GM19023 (cell line): ENCODE measurements around the gene TRIM66.

ENCODE experiments used
- ATAC-seq: cut with Tn5 transposase; IDR thresholded peaks from one replicate; pipeline ENCODE4 v1.9.1; 2021; ENCODE audit warnings: mild to moderate bottlenecking, moderate library complexity; ENCODE audit not compliant: unreplicated experiment

TRIM66 gene

DNA sequence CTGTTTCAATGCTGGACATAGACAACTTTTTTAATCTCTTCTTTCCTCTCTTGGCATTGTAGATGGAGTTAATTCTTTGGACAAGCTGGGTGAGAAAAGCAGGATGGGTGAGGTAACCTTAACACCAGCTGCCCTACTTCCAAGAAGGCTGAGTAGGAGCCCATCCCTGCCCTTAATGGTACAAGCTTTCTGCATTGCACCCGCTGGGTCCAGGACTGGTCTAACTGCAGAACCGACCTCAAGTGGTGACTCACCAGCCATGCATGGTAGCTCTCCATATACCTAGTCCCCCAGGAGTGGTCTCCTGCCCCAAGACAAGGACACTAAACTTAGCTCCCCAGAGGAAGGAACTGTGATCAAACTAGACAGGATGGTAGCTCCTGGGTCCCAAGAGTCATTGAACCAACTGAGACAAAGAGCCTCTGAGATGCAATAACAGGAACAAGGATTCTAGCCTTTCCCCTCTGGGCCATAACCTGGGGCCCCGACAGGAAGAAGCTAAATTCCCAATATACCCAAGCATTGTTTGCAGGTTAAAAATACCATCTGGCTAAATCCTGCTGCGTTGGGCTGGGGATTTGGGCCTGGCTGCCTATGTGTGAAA lies 32.3 kb upstream of the TRIM66 start:
- ATAC-seq: no peak

DNA sequence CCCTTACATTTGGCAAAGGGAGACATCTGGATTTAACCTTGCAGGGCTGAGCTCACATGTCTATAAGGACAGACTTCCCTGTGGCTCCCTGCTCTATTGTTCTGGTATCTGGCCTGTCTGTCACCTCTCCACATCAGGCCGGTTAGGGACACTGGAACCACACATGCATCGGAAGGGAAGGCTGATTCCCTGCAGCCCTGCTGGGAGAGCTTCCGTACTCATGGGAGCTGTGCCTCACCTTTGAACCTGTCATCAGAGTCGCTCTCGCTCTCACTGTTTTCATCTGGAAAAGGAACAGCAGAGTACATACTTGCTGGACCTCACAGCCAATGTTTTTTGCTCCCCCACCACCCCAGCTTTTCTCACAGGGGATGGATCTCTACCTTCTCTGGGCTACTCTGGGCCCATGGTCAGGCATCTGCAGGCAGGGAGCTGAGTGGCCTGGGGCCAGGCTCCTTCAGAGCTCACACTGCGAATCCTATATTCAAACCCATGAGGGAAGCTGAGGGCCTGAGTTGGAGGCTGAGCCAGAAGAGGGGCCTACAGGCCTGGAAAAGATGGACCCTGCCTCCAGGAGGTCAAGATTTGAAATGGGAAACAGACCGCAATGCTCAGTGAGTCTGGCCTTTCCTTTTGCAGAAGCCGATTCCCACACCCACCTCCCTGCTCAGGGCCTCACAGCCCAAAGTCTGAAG lies 31.4 kb upstream of the TRIM66 start:
- no peak for ATAC-seq

DNA sequence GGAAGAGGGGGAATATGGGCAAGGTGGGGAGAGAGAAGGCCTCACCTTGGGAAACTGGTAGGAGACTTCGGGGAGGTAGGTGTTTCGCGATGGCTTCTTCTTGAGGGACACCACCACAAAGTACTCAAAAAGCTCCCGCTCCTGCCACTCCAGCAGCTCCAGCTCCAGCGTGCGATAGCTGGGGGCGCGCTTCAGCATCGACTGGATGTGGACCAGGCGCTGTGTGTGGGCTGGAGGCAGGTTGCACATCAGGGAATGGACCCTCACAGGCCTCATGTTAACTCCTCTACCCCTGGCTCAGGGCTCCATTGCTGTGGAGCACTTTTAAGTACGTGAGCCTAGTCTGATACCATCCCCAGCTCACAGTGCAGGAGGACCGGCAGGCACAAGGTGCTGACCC lies 30.0 kb upstream of the TRIM66 start:
- no peak for ATAC-seq

DNA sequence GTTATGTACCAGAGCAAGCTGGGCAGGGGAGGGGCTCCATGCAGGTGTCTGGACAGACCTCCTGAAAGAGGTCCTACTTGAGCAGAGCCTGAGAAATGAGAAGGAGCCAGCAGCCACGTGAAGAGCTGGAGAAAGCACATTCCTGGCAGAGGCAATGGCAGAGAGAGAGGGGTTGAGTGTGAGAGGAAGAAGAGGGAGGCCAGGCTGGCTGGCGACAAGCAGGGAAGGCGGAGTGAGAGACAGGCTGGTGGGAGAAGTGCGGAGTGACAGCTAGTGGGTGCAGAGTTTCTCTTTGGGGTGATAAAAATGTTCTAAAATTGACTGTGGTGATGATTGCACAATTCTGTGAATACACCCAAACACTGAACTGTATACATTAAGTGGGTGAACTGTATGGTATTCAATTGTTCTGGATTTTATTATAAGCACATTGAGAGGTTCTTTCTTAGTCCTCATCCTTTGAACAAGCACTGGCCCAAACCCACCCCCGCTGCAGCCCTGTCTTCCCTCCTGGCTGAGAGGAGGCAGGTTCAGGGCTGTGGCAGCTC lies 29.5 kb upstream of the TRIM66 start:
- no peak for ATAC-seq

DNA sequence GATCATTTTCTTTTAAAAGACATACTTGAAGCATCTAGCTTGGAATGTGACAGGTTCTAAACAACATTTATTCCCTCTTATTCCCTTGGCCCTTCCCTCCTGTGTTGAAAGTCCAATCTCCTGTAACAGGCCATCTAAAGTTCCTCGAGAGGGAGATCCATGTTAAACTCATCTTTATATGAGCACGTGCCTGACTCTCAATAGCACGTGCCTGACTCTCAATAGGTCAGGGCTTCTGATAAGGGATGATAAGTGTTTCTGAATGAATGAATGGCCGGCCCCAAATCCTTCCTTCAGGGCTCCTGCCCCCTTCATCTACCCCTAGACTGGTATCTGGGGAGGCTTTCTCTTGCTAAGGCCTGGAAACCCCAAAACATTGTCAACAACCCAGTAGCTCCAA lies 27.3 kb upstream of the TRIM66 start:
- no peak for ATAC-seq

DNA sequence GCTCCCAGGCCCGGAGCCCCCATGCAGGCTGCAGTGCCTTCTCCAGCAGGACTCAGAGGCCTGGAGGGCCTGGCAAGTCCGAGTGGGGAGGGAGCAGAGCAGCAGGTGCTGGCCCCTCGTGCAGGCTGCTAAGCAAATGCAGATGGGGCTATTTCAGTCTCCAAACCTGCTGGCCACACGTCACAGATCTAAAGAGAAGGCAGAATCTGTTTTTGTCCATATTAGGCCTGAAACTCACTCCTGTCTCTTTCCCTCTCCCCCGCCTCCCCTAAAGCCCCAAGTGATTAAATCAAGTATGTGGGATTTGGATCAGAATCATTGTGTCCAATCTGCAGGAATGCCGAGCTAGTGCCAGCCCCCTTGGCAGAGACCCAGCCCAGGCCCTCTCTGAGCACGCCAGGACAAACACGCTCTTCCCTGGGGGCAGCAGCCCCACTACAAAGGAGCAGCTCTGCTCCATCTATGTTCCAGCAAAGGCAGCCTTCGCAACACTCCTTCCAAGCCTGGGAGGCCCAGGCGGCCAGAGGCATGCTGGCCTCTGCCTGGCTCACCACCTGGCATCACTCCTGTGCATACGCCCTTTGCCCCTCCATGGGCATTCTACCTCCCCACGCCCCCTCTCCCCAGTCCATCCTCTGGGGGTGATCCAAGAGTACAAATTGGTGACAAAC lies 26.7 kb upstream of the TRIM66 start:
- ATAC-seq: no peak

DNA sequence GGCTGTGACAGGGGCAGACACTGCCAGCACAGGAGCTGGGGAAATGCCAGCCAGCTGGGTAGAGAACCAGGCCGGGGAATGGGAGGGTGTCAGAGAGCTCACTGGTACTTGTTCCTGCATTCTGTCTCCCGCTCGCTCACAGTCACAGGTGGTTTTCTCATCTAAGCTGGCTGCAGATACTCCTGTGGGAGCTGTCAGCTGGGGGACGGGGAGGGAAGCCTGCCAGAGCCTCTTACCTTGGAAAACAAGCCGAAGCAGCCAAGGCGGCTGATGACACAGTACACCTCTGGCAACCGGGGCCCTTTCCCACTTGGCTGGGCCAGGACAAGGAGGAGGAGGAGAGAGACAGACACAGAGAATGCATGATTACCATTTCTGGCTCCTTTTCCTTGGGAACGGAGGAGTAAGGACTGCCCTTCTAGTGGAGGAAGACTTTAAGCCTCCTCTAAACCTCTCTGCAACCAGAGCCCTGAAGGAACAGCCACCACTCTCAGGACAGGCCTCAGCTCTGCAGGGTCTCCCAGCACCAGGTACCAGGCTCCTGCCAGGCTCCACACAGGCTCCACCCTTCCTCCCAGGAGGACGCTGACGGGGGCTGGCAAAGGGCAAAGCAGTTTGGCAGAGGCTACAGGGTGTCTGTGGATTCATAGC lies 25.2 kb upstream of the TRIM66 start:
- no peak for ATAC-seq

DNA sequence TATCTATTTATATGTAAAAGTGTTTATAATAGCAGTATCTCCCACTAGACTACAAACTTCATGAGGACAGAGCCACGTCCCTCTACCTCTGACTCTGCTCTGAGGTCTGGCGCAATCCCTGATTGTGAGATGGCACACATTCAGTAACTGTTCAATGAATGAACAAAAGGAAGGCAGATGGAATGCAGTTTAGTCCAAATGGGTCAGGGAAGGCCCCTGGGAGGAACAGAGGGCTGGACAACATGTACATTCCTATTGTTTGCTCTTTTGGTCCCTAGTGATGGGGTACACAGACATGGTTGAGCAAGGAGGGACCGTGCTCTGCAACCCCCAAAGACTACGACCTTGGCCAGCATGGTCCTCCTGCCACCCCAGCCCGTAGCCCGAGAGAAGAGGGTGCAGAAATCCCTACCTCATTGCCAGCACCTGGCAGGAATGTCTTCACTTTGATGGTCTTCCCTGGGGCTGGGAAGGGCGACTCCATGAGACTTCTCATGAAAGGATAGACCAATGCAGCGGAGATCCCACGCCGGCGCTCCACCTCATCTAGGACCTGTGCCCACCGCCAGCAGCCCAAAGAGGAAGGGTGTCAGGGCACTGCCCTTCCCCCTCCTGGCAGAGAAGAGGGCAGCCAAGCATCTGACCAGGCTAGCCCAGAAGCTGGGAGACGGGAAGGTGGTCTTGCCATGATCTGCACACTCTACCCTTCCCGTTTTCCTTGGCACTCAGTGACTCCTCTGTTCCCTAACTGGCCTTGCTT lies 24.4 kb upstream of the TRIM66 start:
- ATAC-seq: no peak

DNA sequence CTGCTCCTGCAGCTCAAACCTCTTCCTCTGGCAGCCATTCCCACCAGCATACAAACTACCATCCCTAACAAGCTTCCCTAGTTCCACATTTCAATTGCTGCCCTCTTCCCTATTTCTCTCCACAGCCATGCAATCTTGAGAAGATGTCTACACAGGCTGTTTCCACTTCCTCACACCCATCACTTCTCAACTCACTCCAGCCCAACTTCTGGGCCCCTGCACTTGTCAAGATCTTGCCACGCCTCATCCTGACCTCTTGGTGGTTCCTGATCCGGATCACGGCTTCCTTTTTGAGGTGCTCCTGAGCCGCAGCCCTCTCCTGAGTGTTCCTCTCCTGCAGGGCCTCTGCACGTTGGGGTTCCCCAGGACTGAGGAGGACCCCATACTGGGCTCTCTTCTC lies 22.7 kb upstream of the TRIM66 start:
- ATAC-seq: no peak

DNA sequence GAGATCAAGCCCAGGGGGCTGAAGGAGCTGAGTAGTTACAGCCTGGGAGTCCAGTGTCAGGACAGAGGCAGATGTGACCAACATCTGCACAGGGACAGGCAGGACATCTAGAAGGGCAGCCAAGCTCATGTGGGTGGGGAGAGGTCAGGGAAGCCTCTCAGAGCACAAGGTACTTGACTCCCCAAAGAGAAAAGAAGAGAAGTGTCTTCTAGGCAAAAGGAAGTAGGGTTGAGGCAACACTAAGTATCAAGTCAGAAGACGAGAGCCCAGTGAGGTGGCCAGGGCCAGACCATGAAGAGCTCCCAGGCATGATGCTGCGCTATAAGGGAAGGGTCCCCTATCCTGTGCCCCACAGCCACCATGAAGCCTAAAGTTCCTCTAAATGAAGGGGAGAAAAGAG lies 21.7 kb upstream of the TRIM66 start:
- no peak for ATAC-seq

DNA sequence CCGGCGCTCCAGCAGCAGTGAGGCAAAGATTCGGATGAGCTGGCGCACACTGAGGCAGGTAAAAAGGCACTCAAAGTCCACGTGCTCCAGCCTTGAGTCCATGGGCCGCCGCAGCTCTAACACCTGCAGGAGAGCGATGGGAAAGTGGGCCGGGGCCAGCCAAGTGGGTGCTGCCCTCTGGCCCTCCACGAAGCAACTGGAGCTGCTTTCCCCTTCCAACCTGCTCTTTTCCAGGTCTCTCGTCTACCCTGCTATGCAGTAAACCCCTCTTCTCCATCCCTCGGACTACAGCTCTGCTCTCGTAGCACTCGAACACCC lies 20.1 kb upstream of the TRIM66 start:
- ATAC-seq: no peak

DNA sequence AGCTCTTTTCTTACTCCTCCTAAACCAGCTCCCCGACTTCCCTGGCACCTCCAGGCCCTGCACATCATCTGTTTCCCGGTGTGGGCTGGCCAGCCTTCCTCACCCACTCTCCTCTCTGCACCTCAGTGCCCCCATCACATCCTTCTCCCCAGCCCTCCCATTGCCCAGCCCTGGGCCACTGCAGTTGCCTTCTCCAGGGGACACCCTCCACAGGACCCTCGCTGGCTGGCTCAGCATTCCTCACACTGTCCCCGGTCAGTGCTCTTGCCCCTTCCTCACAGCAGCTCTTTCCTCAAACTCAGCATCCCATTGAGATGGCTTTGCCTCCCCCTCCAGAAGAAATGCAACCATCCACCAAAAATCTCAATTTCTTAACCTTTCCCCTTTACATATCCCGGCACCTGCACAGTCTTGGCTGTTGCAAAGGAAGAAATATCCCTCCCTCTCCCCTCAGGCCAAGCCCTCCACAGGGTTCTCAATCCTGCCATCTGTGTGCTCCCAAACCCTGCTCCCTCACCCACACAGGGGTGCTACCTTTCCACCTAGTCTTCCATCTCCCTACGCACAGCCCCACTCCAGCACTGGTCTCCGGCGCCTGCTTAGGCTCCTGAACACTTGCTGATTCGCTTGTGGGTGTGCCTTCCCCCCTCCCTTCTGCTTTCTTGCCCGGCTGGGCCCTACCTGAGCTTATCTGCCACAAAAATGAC lies 19.6 kb upstream of the TRIM66 start:
- no peak for ATAC-seq

DNA sequence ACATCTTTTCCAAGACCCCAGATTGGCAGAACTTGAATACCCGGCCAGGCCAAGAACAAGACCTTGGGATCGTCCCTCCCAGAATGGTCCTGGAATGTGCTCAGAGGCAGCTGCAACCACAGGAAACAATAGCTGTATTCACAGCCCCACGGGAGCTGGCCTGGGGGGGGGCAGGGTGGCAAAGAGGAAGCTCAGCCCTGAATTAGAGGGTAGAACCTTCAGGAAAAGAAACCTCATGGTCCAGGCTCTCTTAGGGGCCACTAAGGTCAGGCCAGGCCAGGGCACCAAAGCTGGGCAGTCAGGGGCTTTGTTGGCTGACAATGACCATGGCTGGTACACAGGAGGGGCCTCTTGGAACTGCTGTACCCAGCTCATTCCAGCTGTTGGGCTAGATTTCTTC lies 17.4 kb upstream of the TRIM66 start:
- ATAC-seq: no peak

DNA sequence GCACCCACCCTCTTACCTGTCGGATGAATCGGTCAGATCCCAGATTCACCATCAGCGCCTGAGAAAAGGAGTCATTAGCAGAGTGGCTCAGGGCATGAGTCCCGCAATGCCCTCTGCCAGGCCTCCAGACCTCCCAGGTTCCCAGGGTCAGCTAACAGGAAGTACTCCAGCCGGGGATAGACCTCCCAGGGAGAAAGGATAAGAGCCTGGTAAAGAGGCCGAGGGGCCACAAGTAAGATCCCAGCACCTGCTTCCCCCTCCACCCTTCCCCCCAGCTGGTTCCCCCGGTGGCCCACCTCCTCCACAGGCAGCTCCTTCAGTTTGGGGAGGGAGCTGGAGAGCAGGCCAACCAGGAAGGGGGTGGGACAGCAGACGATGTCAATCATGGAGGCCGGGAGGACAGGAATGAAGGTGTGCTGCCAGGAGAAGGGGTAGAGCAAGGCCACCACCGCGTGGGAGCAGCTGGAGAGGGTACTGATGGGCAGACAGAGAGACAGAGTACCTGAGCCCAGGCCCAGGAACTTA lies 16.5 kb upstream of the TRIM66 start:
- no peak for ATAC-seq

DNA sequence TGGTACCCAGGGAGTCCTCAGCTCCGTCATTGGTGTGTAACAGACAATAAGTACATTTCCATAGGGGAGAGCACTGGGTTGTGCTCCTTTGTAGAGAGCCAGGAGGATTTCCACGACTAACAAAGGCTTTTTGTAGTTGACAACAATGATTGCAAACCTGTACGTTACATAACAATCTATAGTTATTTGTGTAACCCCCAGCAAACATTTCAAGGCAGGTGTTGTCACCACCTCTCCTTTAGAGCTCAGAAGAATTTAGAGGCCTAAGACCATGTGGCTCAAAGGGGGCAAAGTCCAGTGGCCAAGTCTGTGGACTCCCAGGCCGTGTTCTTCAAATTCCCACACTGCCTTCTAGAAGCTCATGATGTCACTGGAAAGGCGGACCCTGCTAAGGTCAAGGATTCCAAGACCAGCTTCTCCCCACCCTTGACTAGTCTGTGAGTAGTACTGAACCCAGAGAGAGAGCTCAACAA lies 15.9 kb upstream of the TRIM66 start:
- ATAC-seq: no peak

DNA sequence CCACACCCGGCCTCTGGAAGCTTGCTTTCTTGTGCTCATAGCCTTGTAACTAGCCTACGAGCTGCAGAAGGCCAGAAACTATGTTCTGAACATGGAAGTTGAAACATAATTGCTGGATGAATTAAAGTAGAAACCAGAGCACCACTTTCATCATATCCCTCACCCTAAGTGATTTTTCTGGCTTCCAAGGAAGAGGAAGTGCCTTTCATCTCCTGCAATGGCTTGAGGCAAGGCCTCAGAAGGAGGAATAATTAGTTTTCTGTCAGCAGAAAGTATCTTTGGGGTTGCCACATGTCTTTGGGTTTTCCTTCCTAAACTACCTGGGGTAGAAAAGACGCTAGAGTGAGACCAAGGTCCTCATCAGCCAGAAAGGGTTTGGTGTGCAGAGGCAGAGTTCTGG lies 14.6 kb upstream of the TRIM66 start:
- ATAC-seq: no peak

DNA sequence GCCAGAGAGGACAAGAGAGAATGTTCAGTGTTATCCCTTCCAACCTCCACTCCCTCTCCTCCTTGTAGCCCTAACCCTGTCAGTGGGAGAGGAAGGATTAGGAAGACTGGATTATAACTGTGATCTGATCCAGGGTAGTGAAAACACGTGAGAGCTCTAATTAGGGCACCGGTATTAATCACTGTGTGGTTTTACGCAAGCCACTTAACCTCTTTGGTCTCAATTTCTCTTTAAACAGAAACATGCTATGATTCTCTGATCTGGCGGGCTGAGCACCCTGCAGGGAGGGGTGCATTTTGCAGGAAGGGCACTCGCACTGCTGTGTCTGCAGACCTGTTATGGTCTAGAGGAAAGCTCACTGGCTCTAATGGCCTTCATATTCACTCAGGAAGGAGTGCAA lies 11.7 kb upstream of the TRIM66 start:
- ATAC-seq: no peak

DNA sequence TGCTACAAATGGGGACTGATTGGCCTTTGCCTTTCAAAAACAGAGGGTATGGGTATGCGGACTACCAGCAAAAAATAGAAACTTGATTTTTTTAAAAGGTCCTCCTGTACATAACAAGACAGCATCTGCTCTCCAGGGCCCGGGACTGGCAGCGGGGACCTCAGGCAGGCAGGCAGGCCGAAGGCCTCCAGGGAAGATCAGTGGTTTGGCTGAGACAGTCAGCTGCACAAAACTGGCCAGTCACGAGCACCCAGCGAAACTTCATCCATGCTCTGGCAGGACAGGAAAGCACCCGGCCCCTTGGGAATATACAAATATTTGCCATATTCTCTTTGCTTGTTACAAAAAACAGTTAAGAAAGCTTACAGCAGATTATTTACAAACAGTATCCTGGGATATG lies 11.1 kb upstream of the TRIM66 start:
- no peak for ATAC-seq

DNA sequence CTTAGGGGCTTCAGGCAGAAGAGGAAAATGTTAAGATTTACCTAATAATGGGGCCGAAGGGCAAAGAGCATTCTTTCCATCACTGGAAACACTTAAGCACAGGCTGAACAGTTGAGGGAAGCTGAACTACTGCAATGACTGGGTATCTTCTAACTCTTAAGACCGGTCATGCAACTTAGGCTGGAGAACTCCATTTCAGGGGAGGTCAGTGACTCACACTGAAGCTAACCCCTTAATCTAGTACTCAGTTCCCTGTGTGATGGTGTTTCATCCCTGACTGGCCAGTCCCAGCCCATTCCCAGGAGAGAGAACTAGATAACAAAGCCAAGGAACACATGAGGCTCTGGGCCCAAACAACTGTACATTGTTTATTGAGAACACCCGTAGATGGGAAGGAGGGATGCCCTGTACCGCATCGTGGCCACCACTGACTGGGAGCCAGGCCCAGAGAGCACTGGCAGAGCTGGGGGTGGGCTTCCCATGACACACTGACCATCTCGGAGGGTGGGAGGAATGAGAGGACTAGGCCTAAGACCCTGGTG lies 10.6 kb upstream of the TRIM66 start:
- no peak for ATAC-seq

DNA sequence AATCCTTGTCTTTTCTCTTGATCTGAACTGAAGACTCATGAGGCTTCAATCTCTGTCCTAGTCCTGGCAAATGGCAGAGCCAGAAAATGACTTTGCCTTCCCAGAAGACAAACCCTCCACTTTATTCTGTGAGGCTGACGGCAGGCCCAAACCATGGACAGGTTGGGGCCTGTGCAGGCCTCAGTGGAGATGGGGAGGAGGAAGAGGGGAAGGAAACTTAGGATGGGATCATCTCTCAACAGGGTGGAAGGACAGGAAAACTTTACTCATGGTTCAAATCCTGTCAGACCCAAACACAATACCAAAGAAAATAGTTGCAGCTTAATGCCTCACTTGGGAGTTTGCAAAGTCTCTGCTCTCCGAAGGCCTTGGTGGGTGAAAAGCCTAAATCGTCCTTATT lies 10.0 kb upstream of the TRIM66 start:
- ATAC-seq: no peak
